CD4-positive, alpha-beta T cell treated with Interleukin-6 for 4 hours (primary cell): Measurements from ENCODE around the gene ZMIZ1.

Experiments used
- DNase-seq: peaks from one replicate; pipeline ENCODE4 v3.0.0-alpha.2; 2020; ENCODE audit warnings: mixed read lengths

Gene ZMIZ1

GRCh38 chr10:79219322-79219957 lies 150.7 kb downstream of the ZMIZ1 start:
- DNase-seq = no peak

- no peak for DNase-seq
These were observed 151.5 kb downstream of the ZMIZ1 start for GRCh38 chr10:79220307-79220706.

- DNase-seq = no peak
These were observed 152.6 kb downstream of the ZMIZ1 start for GRCh38 chr10:79221110-79222051.

GRCh38 chr10:79222186-79222585 lies 153.4 kb downstream of the ZMIZ1 start:
- no peak for DNase-seq

GRCh38 chr10:79223091-79224048 lies 154.6 kb downstream of the ZMIZ1 start:
- no peak for DNase-seq

- no peak for DNase-seq
These were observed 155.6 kb downstream of the ZMIZ1 start for GRCh38 chr10:79224263-79224949.

- DNase-seq = no peak
These were observed 156.2 kb downstream of the ZMIZ1 start for GRCh38 chr10:79224992-79225391.

- DNase-seq = no peak
These were observed 157.9 kb downstream of the ZMIZ1 start for GRCh38 chr10:79226391-79227245.

GRCh38 chr10:79229071-79229541 lies 160.3 kb downstream of the ZMIZ1 start:
- DNase-seq = no peak

GRCh38 chr10:79229830-79230327 lies 161.1 kb downstream of the ZMIZ1 start:
- DNase-seq = no peak

GRCh38 chr10:79230328-79230830 lies 161.6 kb downstream of the ZMIZ1 start:
- no peak for DNase-seq

- DNase-seq = no peak
These were observed 162.1 kb downstream of the ZMIZ1 start for GRCh38 chr10:79230850-79231249.

- no peak for DNase-seq
These were observed 163.1 kb downstream of the ZMIZ1 start for GRCh38 chr10:79231908-79232307.

- DNase-seq = no peak
These were observed 164.1 kb downstream of the ZMIZ1 start for GRCh38 chr10:79232864-79233263.

GRCh38 chr10:79234391-79235315 lies 165.9 kb downstream of the ZMIZ1 start:
- no peak for DNase-seq

- DNase-seq = no peak
These were observed 167.1 kb downstream of the ZMIZ1 start for GRCh38 chr10:79235765-79236432.

- no peak for DNase-seq
These were observed 167.6 kb downstream of the ZMIZ1 start for GRCh38 chr10:79236433-79236765.

GRCh38 chr10:79237454-79238157 lies 168.8 kb downstream of the ZMIZ1 start:
- no peak for DNase-seq

GRCh38 chr10:79238158-79238520 lies 169.4 kb downstream of the ZMIZ1 start:
- DNase-seq = no peak
